ENCODE results near the gene NOXA1.

Gene NOXA1

DNA sequence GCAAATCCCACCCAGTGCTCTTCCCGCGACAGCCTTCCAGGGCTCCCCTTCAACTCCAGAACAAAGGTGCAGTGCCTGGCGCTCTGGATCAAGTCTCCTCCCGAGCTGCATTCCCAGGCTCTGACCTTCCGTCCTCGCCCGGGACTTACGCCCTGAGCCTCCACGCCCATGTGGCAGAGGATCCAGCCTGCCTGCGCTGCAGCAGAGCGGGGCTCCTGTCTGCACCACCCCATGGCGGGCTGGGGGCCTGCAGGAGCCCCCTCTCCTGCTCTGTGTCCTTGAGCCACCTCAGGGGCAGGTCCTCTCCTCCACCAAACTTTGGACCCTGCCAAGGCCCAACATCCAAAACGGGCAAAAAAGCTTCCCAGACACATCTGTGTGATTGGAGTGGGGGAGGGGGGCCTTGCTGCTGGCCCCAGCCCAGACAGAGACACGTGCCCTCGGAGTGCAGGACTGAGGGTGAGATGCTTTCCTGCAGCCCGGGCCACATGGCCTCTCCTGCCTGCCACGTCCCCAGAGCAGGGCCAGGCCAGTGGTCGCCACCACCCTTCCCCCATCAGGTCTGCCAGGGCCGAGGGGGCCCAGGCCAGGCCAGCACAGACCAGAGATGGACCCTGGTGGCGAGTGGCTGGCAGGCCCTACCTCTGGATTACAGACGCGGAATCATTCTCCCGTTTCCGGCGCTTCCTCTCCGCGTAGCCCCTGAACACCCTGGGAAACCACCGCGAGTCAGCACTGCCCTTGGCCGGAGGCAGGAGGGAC is 31.6 kb downstream of the NOXA1 start:
- DNase-seq (ENCODE audit: low read depth): no peak

DNA sequence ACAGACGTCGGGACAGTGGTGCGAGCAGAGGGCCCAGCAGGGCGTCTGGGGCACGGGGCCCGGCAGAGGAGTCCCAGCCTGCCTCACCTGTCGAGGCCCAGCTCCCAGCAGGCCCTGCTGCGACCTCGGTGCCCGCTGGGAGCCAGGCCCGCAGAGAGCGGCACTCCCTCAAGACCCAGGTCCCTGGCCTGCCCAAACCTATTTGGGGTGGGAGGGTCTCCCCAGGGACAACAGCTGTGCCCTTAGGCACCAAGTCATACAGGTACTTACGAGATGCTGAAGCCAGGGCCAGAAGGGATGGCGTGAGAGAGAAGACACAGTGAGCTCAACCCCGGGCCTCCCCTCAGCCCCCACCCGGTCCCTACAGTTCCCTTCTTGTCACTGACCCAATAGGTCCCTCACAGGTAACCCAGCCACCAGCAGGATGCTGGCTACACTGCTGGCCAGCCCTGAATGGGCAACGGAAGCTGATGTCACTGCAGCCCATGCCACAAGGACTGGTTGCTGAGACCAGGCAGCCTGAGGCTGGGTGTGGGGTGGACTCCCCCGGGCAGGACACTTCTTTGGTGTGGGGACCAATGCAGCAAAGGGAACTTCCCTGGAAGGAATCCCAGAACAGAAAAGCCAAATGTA is 32.3 kb downstream of the NOXA1 start:
- DNase-seq (ENCODE audit: low read depth): no peak

DNA sequence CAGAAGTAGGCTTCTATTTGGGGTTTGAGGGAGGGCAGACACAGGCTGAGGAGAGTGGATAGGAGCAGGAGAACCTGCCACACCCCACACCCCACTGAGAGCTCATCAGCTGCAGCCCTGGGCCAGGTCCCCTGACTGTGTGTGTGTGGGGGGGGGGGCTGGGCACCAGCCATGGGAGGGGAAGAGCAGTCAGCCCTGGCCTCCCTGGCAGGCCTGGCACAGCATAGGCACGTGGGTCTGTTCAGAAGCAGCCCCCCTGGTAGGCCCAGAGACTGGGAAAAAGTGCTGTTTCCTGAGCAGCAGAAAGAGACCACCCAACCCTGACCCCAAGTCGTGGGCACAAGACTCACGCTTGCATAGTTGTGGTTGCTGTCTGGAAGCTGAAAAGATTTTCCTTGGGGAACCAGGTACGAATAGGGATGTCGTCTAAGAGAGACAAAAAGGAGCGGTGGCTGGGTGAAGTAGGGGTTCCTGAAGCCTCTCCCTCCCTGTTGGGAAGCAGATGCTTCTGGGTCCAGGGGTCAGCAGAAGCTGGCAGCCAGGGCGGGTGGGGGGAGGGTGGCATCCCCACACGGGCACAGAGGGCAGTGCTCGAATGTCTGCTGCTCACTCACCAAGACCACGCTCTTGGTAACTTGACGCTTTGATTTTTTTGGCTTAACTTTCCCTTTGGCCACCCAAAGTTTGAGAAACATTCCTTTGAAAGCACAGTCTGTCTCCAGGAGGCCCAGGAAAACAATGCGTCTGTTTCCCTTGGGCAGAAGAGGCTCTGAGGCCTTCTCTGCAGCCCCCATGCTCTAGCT is 33.1 kb downstream of the NOXA1 start:
- no peak for DNase-seq (ENCODE audit: low read depth)

DNA sequence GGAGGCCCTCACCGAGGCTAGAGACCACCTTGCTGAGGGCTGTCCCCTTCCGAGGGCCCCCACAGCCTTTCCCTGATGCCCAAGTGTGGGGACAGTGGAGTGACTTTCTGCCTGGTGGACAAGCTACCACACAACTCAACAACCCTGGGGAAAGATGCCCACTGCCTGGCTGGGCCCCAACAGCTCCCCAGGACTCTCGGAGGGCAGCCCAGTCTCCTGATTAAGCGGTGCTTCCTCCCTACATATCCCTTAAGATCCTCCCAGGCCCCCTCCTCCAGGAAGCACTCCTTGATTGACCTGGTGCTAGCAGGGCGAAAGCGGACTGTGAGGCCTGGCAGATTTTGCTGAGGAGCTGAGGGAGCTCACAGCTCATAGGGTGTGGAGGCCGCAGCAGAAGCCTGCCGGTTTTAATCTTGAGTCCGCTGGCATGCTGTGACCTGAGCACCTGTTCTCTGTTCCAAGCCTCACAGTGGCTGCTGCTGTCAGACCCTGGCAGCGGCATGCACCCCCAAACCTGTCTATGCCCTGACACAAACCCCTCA is 33.7 kb downstream of the NOXA1 start:
- DNase-seq (ENCODE audit: low read depth): no peak

DNA sequence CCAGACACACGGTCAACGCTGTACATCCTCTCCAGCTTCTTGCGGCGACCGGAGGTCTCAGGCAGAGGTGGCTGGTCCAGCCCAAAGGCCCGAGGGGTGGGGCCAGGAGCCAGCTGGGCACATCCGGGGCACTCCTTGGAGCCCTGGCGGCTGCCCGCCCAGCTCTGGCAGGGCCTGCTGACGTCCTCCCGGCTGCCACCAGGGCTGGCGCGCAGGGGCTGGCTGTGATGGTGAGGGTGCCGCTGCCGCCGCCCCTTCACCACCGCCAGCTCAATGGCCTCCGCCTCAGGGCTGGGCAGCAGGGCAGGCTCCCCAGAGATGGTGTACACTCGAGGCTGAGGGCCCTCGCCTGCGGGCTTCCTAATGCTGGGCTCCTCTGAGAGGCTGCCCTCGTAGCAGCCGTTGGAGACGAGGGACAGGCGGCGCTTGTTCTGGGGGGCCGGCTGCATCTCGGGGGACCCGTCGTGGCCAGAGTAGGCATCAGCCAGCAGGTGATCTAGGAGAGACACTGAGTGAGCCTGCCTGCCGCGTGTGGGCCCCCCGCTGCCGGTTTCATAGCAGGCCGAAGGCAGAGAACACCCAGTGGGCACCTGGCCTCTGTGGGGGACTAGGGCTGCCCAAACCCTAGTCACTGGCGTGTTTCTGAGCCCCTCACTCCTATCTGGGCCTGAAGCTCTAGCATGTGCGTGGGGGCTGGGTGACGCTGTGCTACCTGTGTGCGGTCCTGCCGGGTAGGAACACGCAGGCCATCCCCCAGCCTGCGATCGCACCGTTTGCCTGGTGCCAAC is 34.4 kb downstream of the NOXA1 start:
- no peak for DNase-seq (ENCODE audit: low read depth)

DNA sequence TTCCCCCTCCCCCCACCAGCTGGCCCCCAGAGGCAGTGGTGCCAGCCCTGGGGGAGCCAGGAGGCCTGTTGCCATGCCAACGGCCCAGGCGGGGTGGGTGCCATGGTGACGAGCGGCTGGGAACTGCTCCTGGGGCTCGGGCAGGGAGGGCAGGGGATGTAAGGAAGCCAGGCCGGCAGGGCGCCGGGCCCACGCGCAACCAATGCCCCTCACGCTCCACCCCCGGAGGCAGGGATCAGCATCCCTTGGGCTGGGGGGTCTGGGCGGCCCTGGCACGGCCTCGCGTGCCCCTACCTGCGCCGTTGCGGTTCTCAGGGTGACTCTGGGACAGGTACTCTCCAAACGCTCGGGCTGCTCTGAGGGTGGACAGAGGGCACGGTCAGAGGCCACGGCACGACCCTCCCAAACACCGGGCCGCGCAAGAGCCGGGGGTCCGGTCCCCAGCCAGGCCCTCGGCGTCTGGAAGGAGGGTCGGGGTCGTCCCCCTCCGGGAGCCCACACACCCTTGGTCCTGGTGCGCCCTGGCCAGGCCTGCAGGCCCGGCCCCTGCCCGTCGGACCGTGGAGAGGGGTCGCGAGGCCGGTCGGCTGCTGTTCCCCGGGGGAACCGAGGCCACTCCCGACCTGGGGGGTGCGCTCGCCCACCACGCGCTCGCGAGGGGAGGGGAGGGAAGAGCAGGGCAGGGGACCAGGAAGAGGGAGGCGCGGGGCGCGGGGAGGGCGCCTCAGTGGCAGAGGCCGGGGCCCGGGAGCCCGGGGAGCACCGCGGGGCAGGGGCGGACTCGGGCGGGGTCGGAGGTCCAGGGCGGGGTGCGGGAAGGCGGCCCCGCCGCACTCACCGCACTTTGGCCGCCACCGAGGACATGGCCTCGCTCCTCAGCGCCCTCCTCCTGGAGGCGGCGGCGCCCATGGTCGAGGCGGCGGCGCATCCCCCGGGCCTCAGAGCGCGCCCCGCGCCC is 35.3 kb downstream of the NOXA1 start:
- DNase-seq (ENCODE audit: low read depth): no peak

DNA sequence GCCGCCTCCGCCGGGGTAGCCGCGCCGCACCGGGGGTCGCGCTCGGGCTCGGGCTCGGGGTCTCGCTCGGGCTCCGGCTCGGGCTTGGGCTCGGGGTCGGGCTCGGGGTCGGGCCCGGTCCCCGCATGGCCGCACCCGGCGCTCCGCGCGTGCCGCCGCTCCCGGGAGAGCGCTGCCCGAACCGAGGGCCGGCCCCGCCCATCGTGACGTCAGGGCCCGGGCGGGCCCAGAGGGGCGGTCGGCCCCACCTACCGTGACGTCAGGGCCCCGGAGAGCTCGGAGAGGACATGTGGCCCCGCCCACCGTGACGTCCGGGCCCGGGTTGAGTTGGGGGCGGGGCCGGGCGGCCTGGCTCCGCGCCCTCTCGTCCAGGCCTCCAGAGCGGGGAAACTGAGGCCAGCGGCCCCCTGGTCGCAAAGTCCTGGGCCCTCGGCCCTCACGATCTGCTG is 36.0 kb downstream of the NOXA1 start, which contains the start of gene NSMF:
TSS of gene NSMF (minus strand) at position 183 of the 449 bp plus-strand sequence. CDS start 232 bp downstream, outside the sequence.
- peak; percentile 97 for DNase-seq (ENCODE audit: low read depth)

DNA sequence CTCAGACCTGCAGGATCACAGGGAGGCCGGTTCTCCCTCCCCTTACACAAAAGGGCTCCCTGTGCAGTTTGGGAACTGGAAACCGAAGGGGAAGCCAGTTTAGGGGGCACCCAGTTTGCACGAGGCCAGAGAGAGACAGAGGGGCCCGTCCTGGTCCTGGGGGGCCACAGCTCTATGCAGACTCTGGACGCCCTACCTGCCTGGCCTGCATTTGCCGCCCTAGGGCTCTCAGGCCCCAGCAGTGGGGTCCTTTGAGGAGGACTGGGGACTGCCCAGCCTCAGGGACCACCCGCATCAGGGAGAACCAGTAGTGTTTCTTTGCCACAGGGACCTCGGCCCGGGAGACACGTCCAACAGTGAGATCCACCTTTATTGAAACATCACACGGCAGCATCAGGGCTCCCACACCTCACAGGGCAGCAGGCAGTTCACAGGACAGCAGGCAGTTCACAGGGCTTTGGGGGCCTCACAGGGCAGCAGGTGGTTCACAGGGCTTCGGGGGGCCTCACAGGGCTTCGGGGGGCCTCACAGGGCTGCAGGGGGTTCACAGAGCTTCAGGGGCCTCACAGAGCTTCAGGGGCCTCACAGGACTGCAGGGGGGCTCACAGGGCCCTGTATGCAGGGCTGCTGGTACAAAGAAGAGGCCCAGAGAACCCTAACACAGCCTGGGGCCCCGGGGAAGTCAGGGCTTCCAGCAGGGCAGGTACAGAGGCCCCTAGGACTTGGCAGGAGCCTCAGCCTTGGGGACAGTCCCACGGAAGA is 36.6 kb downstream of the NOXA1 start:
- no peak for DNase-seq (ENCODE audit: low read depth)

DNA sequence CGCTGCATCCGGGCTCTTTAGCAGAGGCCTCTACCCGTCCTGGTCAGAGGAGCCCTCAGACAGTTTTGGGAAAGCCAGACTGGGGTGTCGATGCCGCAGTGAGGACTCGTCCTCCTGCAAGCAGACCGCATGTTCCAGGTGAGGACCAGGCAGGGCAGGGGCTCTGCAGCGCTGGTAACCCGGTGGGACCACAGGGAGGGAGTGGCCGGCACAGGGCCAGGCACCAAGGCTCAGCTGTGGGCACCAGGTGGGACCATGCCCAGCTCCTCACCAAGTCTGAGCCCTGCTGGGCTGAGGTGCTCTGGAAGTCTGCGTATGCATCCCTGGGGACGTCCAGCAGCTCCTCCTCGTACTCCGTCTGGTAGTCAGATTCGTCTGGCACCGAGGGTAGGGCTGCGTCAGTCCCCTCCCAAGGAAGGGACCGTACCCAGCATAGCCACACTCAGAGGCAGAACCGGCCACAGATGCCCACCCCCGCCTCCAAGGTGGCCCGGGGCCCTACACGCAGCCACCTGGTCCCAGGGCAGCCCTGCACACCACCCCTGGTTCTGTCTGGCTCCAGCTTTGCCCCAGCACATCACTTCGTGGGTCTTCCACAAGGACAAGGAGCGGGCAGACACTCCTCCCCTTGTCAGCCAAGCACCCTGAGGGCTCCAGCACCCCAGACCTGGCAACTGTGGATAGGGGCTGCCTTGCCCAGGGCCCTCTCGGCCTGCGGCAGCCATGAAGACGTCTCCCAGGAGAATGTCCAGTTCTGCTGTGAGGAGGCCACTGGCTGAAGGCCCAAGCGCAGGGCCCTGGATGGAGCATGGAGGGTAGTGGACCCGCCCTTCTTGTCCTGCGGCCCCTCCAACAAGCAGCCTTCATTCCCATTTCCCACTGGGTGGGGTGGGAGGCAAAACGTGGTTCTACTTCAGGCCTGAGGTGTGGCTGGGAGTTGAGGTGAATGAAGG is 37.4 kb downstream of the NOXA1 start:
- no peak for DNase-seq (ENCODE audit: low read depth)

DNA sequence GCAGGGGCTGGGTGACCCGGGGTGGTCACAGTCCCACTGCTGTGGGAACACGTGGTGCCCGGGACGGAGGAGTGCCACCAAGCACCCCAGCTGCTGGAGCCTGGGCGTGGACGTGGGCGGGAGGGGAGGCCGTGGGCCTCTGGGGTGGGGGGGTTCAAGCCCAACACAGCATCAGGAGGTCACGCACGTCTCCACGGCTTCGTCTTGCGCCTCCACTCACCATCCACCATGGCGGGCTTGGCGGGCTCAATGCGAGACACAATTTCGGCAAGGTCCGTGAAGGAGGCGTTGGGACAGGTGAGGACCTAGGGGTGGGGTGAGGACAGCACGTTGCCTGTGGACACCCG is 38.1 kb downstream of the NOXA1 start:
- no peak for DNase-seq (ENCODE audit: low read depth)

DNA sequence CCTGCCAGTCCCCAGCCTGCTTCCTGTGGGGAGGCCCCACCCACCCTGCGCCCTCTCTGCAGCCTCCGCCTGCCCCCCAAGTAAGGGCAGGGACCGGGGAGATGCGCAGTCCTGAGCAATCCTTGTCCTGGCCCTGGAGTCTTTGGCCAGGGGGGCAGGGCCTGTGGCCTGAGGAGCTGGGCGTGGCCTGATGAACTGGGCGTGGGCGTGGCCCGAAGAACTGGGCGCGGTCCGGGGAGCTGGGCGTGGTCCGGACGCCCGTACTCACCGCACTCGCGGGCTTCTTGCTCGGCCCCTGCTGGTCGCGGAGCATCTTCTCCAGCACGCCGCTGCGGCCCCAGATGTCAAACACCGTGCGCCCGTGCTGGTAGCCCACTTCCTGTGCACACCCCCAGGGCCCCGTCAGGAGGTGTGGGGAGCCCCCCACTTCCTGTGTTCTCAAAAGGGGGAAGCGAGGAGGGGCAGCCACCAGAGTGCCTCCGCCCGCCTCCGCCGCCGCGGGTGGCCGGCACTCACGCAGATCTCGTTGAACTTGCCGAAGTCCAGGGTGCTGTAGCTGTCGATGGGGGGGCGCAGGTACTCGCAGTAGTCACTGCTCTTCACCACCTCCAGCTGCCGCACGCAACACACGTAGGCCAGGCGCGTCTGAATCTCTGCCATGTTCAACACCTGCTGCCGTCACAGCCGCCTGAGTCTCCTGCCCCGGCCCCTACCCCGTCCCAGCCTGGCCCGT is 38.6 kb downstream of the NOXA1 start:
- peak; percentile 85 for DNase-seq (ENCODE audit: low read depth)

DNA sequence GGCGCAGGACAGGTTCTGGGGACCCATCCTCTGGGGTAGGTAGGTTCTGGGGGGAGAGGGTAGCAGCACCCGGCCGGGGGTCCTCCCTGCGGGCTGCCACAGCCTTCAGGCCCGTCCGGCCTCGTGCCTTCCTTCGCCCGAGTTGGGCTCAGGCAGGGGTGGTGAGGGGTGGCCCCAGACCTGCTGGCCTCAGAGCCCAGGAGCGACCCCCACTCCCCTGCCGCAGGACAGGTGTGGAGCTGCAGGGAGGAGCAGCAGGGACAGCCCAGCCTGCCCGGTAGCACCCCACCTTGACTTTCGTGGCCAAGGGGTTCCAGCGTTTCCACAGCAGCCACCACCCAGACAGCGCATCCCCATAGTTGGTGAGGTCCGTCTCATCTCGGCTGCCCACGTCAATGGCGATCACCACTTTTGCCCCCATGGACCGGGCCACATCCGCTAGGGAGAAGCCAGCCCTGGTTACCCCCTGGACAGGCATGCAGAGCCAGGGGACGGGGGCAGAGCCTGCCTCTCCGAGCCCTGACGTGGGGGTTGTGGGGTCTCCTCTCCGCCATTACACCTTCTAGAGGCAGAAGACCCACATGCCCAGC is 39.3 kb downstream of the NOXA1 start:
- DNase-seq (ENCODE audit: low read depth): no peak

DNA sequence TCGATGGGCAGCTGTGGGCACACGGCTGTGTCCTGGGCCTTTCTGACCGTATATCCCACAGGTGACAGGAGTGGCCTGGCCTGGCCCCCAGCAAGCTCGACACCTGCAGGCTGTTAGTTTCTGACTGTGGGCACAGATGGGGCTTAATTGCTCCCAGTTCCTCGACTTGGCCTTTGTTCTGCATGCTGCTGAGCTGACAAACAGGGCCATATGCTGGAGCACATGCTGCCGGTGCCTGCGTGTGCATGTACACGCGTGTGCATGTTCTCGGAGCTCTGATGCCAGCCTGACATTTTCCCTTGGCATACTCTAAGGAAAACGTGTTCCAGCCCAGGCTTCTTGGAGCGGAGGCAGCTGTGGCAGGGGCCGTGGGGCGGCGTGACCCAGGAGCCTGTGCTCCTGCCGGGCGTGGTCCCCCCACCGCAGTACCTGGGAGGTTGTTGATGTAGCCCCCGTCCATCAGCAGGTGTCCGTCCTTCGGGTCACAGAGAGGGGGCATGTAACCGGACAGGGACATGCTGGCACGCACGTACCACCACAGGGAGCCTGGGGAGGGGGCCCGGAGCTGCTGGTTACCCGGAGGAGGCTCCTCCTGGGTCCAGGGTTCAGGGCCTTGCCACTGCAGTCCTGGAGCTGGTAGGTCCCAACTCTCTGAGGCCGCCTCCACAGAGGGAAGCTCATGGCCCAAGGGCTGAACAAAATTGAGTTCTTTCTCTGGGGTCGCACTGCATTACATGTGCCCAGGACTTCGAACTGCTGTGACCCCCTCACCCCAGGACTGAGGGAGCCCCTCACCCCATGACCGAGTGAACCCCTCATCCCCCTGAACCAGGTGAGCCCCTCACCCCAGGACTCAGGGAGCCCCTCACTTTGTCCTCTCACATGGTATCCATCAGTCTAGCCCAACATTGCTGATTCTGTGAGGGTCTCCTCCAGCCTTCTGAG is 40.1 kb downstream of the NOXA1 start:
- no peak for DNase-seq (ENCODE audit: low read depth)

DNA sequence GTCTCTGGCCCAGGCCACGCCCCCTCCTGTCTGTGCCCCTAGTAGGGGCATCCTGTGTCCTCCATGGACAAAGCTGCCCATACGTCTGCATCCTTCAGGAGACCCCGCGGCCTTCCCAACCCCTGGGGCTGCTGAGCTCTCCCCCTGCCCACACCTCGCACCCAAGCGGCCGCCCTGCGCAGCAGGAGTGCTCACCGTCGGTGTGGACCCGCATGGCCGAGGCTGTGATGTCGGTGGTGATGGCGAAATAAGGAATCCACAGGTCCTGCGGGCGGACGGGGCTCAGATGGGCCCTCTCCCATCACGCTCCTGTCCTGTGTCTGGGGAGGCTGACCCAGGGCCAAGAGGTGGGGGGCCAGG is 40.7 kb downstream of the NOXA1 start:
- no peak for DNase-seq (ENCODE audit: low read depth)

DNA sequence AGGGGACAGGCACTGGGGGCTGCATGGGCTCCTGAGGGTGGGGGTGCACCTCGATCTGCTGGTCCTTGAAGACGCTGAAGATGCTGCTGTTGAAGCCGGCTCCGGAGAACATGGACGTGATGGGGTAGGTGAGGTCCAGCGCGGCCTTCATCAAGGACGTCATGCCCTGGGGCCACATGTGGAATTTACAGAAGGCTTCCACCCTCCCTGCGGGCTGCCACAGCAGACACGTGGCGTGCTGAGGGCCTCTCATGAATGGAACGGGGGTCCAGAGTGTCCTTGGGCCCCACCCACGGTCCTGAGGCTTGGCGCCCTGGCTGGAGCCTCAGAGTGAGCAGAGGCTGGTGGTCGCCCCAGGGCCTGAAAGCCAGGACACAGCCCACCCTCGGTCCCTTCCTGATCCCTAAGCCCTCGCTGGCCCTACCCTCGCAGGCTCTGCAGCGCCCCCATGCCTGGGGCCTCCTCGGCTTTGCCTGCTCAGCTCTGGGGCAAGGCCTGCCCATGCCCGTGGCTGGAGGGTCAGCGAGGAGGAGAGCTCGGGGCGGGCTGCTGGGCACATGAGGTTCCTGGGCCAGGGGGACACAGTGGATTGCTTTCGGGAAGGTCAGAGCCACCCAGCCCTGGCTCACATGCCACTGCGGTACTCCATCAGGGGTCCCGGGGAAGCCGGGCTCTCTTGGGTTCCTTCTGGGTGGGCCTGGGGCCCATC is 41.3 kb downstream of the NOXA1 start:
- DNase-seq (ENCODE audit: low read depth): no peak
